Activated CD8-positive, alpha-beta memory T cell treated with anti-CD3 and anti-CD28 coated beads, Interleukin-2, amount 50 U/mL, for 1 hour (primary cell): ENCODE measurements around the gene DCTD.

ENCODE experiments used
- DNase-seq: peaks from one replicate; pipeline ENCODE4 v3.0.0-alpha.2; 2020; ENCODE audit errors: extremely low read depth

Gene DCTD

GRCh38 chr4:182893474-182894080 is 23.6 kb downstream of the DCTD start:
- DNase-seq, result no peak

- DNase-seq, result no peak
These were observed 24.1 kb downstream of the DCTD start for GRCh38 chr4:182893047-182893446.

GRCh38 chr4:182890202-182890601 is 27.0 kb downstream of the DCTD start:
- no peak for DNase-seq

- no peak for DNase-seq
These were observed 28.3 kb downstream of the DCTD start for GRCh38 chr4:182888891-182889290.

- DNase-seq, result no peak
These were observed 30.4 kb downstream of the DCTD start for GRCh38 chr4:182886768-182887167.

- DNase-seq, result no peak
These were observed 31.0 kb downstream of the DCTD start for GRCh38 chr4:182886205-182886604.

GRCh38 chr4:182885738-182886077 is 31.5 kb downstream of the DCTD start:
- DNase-seq, result no peak

GRCh38 chr4:182885022-182885737 is 32.0 kb downstream of the DCTD start:
- no peak for DNase-seq

- DNase-seq, result no peak
These were observed 33.1 kb downstream of the DCTD start for GRCh38 chr4:182884040-182884439.

GRCh38 chr4:182883351-182883750 is 33.8 kb downstream of the DCTD start:
- DNase-seq, result no peak

- no peak for DNase-seq
These were observed 35.3 kb downstream of the DCTD start for GRCh38 chr4:182881914-182882313.

- DNase-seq, result no peak
These were observed 36.5 kb downstream of the DCTD start for GRCh38 chr4:182880387-182881356.

- no peak for DNase-seq
These were observed 37.3 kb downstream of the DCTD start for GRCh38 chr4:182879913-182880312.

GRCh38 chr4:182878633-182879495 is 38.3 kb downstream of the DCTD start:
- no peak for DNase-seq

- DNase-seq, result no peak
These were observed 39.8 kb downstream of the DCTD start for GRCh38 chr4:182877326-182877883.

GRCh38 chr4:182876427-182876826 is 40.8 kb downstream of the DCTD start:
- DNase-seq, result no peak

GRCh38 chr4:182875453-182876405 is 41.5 kb downstream of the DCTD start:
- no peak for DNase-seq

GRCh38 chr4:182874797-182875345 is 42.3 kb downstream of the DCTD start:
- DNase-seq, result no peak

GRCh38 chr4:182874304-182874751 is 42.9 kb downstream of the DCTD start:
- DNase-seq, result no peak

- DNase-seq, result no peak
These were observed 43.5 kb downstream of the DCTD start for GRCh38 chr4:182873726-182874125.
